ENCODE results near the gene ANGPTL3.
A peak's percentile ranks its signal among the peaks of the same experiment; 100 is the strongest.

Gene ANGPTL3

GRCh38 chr1:62628506-62628905 lies 31.2 kb downstream of the ANGPTL3 start:
- peak in 2 of 4 experiments; percentile 5 to 21 for DNase-seq

GRCh38 chr1:62637392-62638105 lies 40.2 kb downstream of the ANGPTL3 start:
- peak in 3 of 4 experiments; percentile 2 to 8 (median 7) for DNase-seq

- no peak for DNase-seq
Observed at GRCh38 chr1:62643283-62643682, 46.0 kb downstream of the ANGPTL3 start.

- no peak for DNase-seq
Observed at GRCh38 chr1:62652387-62652786, 55.1 kb downstream of the ANGPTL3 start.

GRCh38 chr1:62654744-62655143 lies 57.4 kb downstream of the ANGPTL3 start:
- DNase-seq, result no peak
